SK-N-MC (cell line): ENCODE measurements around the gene VARS2.

Experiments
- EZH2 ChIP-seq: fragments of 200-600 bp; sonication (generic); IDR thresholded peaks from one replicate; pipeline ENCODE4 v1.6.1; 2017; ENCODE audit warnings: antibody characterized with exemption
- FOXP2 ChIP-seq: optimal IDR thresholded peaks from 2 replicates; pipeline ENCODE3; 2011; ENCODE audit warnings: mild to moderate bottlenecking, moderate library complexity; ENCODE audit not compliant: insufficient read depth; ENCODE audit errors: extremely low read length, control extremely low read depth
- POLR2AphosphoS5 ChIP-seq: IDR thresholded peaks from 2 replicates; pipeline ENCODE4 v1.6.1; 2012; ENCODE audit warnings: mild to moderate bottlenecking, low read depth, low read length, borderline replicate concordance

GRCh38 chr6:30895343-30895742 lies 18.7 kb upstream of the VARS2 start:
- no peak for TF ChIP-seq POLR2AphosphoS5
- TF ChIP-seq EZH2 = no peak
- TF ChIP-seq FOXP2 = no peak
